Spleen (tissue), 11 donors: Measurements from ENCODE around the gene FHIT. TPM values are rescaled to one million over a fixed set of nuclear protein-coding genes. Genes with fewer than 3 reads are reported as not detected.
A peak's percentile ranks its signal among the peaks of the same experiment; 100 is the strongest.

ENCODE experiments used
- DNase-seq: peaks from one replicate; pipeline ENCODE4 v3.0.0-alpha.2; 2020
- H3K27ac ChIP-seq, 8 donors: fragments of 200-600 bp; sonication (generic) in 7 of 8; 1 replicate in 4 of 8; 2 replicates in 4 of 8; pipeline versions ENCODE4 v1.5.0 to v1.8.0; 2016 to 2021; ENCODE audit warnings: inconsistent platforms in 4 of 8, mild to moderate bottlenecking in 4 of 8, moderate library complexity in 1 of 8
- H3K27me3 ChIP-seq, 7 donors: fragments of 200-600 bp; sonication (generic) in 6 of 7; replicated peaks in 1 of 7; 1 replicate in 4 of 7; 2 replicates in 3 of 7; pipeline versions ENCODE4 v1.5.0 to v1.8.0; 2016 to 2021; ENCODE audit warnings: inconsistent platforms in 3 of 7, mild to moderate bottlenecking in 1 of 7
- H3K36me3 ChIP-seq, 6 donors: fragments of 200-600 bp; sonication (generic) in 5 of 6; 1 replicate in 4 of 6; 2 replicates in 2 of 6; pipeline versions ENCODE4 v1.5.0 to v1.8.0; 2016 to 2021; ENCODE audit warnings: inconsistent platforms in 2 of 6
- H3K4me1 ChIP-seq, 6 donors: fragments of 200-600 bp; sonication (generic) in 5 of 6; 1 replicate in 3 of 6; 2 replicates in 3 of 6; pipeline versions ENCODE4 v1.5.0 to v1.8.0; 2016 to 2021; ENCODE audit warnings: inconsistent platforms in 3 of 6
- H3K4me3 ChIP-seq, 8 donors: fragments of 200-600 bp; sonication (generic) in 7 of 8; 1 replicate in 4 of 8; 2 replicates in 4 of 8; pipeline versions ENCODE4 v1.5.0 to v1.8.0; 2016 to 2021; ENCODE audit warnings: inconsistent platforms in 4 of 8, mild to moderate bottlenecking in 4 of 8, moderate library complexity in 2 of 8
- H3K9me3 ChIP-seq, 8 donors: fragments of 200-600 bp; sonication (generic) in 7 of 8; 1 replicate in 4 of 8; 2 replicates in 4 of 8; pipeline versions ENCODE4 v1.5.0 to v1.8.0; 2016 to 2021; ENCODE audit warnings: inconsistent platforms in 4 of 8
- POLR2A ChIP-seq, 3 donors: fragments of 450-650 bp; IDR thresholded peaks; one replicate each; pipeline ENCODE4 v1.5.1; 2017; ENCODE audit warnings: antibody characterized with exemption in 3 of 3, mild to moderate bottlenecking in 1 of 3
- POLR2AphosphoS5 ChIP-seq, 3 donors: sonication (generic); formaldehyde crosslinking; IDR thresholded peaks; one replicate each; pipeline ENCODE4 v1.5.1; 2017; ENCODE audit warnings: antibody characterized with exemption in 3 of 3
- WGBS, 5 donors: extraction: QIAGEN DNeasy Blood & Tissue Kit in 3 of 5; methylation state at CpG; one replicate each; pipeline versions ENCODE4 v1.1.5 to v1.1.7; 2013 to 2018; 5-methylcytosine and 5-hydroxymethylcytosine counted together
- intact Hi-C: fragments of 100-400 bp; cut with DNase I; formaldehyde crosslinking; loops from one replicate; pipeline ENCODE4 v1.15.0; 2023; ENCODE audit warnings: low total_unique reads
- polyA plus RNA-seq, 3 donors: library from polyadenylated mRNA; stranded (reverse); fragments of 200-250 nt; gene quantifications; one replicate each; pipeline ENCODE4 v1.2.1, GENCODE V29; 2013
- total RNA-seq, 7 donors: library from RNA; depleted of rRNA in 3 of 7; stranded (reverse); fragments of >200 nt in 3 of 7; fragmentation: NEBNext Ultra II Directional in 4 of 7; extraction: Animal tissue kit (Norgen Biotek cat#: 25700) in 4 of 7; gene quantifications; one replicate each; pipeline versions ENCODE4 v1.1.0 to v1.2.1, GENCODE V29; 2016 to 2021
- TF ChIP-seq, protein P1 (sequence below), 11 experiments: fragments of 200-600 bp in 7 of 11; fragments of 450-650 bp in 4 of 11; sonication (generic) in 4 of 11; IDR thresholded peaks in 8 of 11; conservative IDR thresholded peaks in 3 of 11; 1 replicate in 7 of 11; 2 replicates in 4 of 11; pipeline versions ENCODE4 v1.4.0 to v1.8.0; 2016 to 2021; ENCODE audit warnings: antibody characterized with exemption in 11 of 11, inconsistent platforms in 4 of 11, mild to moderate bottlenecking in 1 of 11
- donor health status: healthy with polysubstance abuse.
- donor health status: DM: no; HTN: no; CAD: no; lungs with moderate emphysema.
- donor health status: DM: no; HTN: no; CAD: no.
- donor health status: Bipolar disorder and iron deficiency.
- donor health status: healthy.
- donor health status: DM: no; HTN: no; CAD: no.
- donor health status: DM: yes; HTN: yes; CAD: no.

The FHIT gene
- total and polyA plus RNA-seq, 10 donors, result 4.1 to 23.1 (median 12.2) TPM

DNA sequence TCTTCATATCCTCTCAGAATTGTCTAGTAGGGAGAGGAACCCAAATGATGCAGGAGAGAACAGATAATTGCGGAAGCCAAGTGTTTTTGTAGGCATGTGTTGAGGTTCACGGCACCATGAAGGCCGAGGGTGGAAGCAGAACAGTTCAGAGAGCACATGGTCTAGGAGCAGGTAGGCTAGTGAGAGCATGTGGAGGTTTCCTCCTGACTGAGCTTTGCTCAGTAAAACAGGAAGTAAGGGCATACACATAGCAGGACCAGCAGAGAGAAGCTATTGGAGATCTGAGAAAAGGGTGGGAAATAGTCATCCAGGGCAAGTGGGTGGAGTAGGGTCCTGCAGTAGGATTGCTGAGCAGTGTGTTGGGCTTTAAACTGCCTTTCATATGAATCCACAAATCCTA lies 491.1 kb downstream of the FHIT start:
- Histone ChIP-seq H3K4me1 (no peaks in the 10 kb centered on the region), H3K27me3 (no peaks in the 10 kb centered on the region), H3K36me3 (no peaks in the 10 kb centered on the region), H3K4me3 (no peak overlapping the region), H3K27ac (no peak overlapping the region), H3K9me3 (no peaks in the 10 kb centered on the region)
- TF ChIP-seq, protein P1, sequence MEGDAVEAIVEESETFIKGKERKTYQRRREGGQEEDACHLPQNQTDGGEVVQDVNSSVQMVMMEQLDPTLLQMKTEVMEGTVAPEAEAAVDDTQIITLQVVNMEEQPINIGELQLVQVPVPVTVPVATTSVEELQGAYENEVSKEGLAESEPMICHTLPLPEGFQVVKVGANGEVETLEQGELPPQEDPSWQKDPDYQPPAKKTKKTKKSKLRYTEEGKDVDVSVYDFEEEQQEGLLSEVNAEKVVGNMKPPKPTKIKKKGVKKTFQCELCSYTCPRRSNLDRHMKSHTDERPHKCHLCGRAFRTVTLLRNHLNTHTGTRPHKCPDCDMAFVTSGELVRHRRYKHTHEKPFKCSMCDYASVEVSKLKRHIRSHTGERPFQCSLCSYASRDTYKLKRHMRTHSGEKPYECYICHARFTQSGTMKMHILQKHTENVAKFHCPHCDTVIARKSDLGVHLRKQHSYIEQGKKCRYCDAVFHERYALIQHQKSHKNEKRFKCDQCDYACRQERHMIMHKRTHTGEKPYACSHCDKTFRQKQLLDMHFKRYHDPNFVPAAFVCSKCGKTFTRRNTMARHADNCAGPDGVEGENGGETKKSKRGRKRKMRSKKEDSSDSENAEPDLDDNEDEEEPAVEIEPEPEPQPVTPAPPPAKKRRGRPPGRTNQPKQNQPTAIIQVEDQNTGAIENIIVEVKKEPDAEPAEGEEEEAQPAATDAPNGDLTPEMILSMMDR (IDR thresholded peaks at IDR 0.05 in 8 of 11, conservative IDR thresholded peaks at IDR 0.05 in 3 of 11), result no peak
- TF ChIP-seq POLR2A (IDR thresholded peaks at IDR 0.05) (no peak), POLR2AphosphoS5 (IDR thresholded peaks at IDR 0.05) (no peak)
- intact Hi-C loops, result no loop called here
- WGBS, 5 donors, result 81 to 94% (median 85%) methylated on average over 3 of the region's 3 CpGs
- no peak for DNase-seq

- H3K9me3 ChIP-seq, result no peaks in the 10 kb centered on the region
- H3K4me1 ChIP-seq, result no peaks in the 10 kb centered on the region
- 66 to 87% (median 72%) methylated on average over 3 of the region's 3 CpGs for WGBS, 5 donors
- H3K36me3 ChIP-seq, result no peaks in the 10 kb centered on the region
- no peak overlapping the region for H3K27ac ChIP-seq
- intact Hi-C loops, result no loop called here
- no peak for DNase-seq
- no peak overlapping the region for H3K4me3 ChIP-seq
- TF ChIP-seq POLR2A (IDR thresholded peaks at IDR 0.05), result no peak
- TF ChIP-seq POLR2AphosphoS5 (IDR thresholded peaks at IDR 0.05), result no peak
- TF ChIP-seq, protein P1 (IDR thresholded peaks at IDR 0.05 in 8 of 11, conservative IDR thresholded peaks at IDR 0.05 in 3 of 11), result no peak
- no peaks in the 10 kb centered on the region for H3K27me3 ChIP-seq
Measured at GRCh38 chr3:60759439-60759838, 491.8 kb downstream of the FHIT start.

DNA sequence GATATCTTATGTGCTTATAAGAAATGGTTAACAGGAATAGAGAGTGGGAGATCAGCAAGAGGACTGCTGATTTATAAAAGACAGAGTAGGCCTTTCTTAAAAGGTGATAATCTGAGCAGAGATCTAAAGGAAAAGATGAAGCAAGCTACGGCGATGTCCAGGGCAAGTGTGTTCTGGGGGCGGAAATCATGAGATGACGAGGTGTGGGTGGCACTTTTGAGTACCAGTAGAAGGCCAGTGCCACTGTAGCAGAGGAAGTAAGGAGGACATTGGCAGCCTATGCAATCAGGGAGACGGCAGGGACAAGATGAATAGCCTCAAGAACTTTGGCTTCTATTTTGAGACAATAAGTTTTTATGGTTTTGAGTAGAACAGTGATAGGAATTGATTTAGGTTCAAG lies 492.4 kb downstream of the FHIT start:
- no peak overlapping the region for H3K4me3 ChIP-seq
- TF ChIP-seq, protein P1 (IDR thresholded peaks at IDR 0.05 in 8 of 11, conservative IDR thresholded peaks at IDR 0.05 in 3 of 11), result no peak
- TF ChIP-seq POLR2A (IDR thresholded peaks at IDR 0.05) (no peak), POLR2AphosphoS5 (IDR thresholded peaks at IDR 0.05) (no peak)
- WGBS, 5 donors, result 51 to 84% (median 80%) methylated on average over 5 of the region's 5 CpGs
- no peaks in the 10 kb centered on the region for H3K4me1 ChIP-seq
- H3K27ac ChIP-seq, result peak overlapping the region in 1 of 8 donors; percentile 13
- H3K9me3 ChIP-seq, result no peaks in the 10 kb centered on the region
- no peaks in the 10 kb centered on the region for H3K27me3 ChIP-seq
- DNase-seq, result no peak
- intact Hi-C loops, result no loop called here
- H3K36me3 ChIP-seq, result no peaks in the 10 kb centered on the region

- Histone ChIP-seq H3K4me3 (no peak overlapping the region), H3K4me1 (no peaks in the 10 kb centered on the region), H3K27ac (no peak overlapping the region), H3K27me3 (no peaks in the 10 kb centered on the region), H3K36me3 (no peaks in the 10 kb centered on the region), H3K9me3 (no peaks in the 10 kb centered on the region)
- intact Hi-C loops, result no loop called here
- DNase-seq, result no peak
- TF ChIP-seq POLR2A (IDR thresholded peaks at IDR 0.05) (no peak), POLR2AphosphoS5 (IDR thresholded peaks at IDR 0.05) (no peak)
- TF ChIP-seq, protein P1 (IDR thresholded peaks at IDR 0.05 in 8 of 11, conservative IDR thresholded peaks at IDR 0.05 in 3 of 11), result no peak
- WGBS, 5 donors, result 16 to 42% (median 28%) methylated on average over 2 of the region's 2 CpGs
Measured at GRCh38 chr3:60758171-60758570, 493.1 kb downstream of the FHIT start.
